Measurements from ENCODE around the gene MYCBPAP. TPM values are rescaled to one million over a fixed set of nuclear protein-coding genes. Genes with fewer than 3 reads are reported as not detected.

Gene MYCBPAP
- total and polyA plus RNA-seq, 2 donors (not counting 3 experiments of a cell fraction or from before 2014, with no cell fraction given): 0.40 to 0.66 TPM

- Histone ChIP-seq H3K9me1 (replicated peaks; ENCODE audit: control insufficient read depth, extremely low read depth, insufficient read depth, low read length) (no peaks in the 10 kb centered on the region), H3K79me2 (ENCODE audit: control insufficient read depth, insufficient read depth, low read length) (no peaks in the 10 kb centered on the region), H3K27me3 (ENCODE audit: control insufficient read depth in 2 of 2, insufficient read depth in 2 of 2, low read length in 2 of 2) (no peaks in the 10 kb centered on the region), H3K9ac (replicated peaks; ENCODE audit: extremely low read depth, insufficient read depth, low read length) (no peak overlapping the region), H3K36me3 (ENCODE audit: control insufficient read depth in 2 of 2, extremely low read depth in 1 of 2, insufficient read depth in 2 of 2, low read length in 2 of 2) (no peaks in the 10 kb centered on the region), H3K27ac (ENCODE audit: insufficient read depth, low read depth, low read length) (no peak overlapping the region), H4K20me1 (replicated peaks; ENCODE audit: control insufficient read depth, extremely low read depth, insufficient read depth, low read length) (no peaks in the 10 kb centered on the region), H3K9me3 (replicated peaks; ENCODE audit: control insufficient read depth, insufficient read depth, low read length) (no peaks in the 10 kb centered on the region), H3K4me2 (ENCODE audit: insufficient read depth, low read length) (no peak overlapping the region), H2AFZ (ENCODE audit: low read depth, low read length) (no peak overlapping the region), H3K4me1 (ENCODE audit: control insufficient read depth, extremely low read depth, insufficient read depth, low read length) (peaks cover 10% of the 10 kb centered on the region), H3K4me3 (replicated peaks in 1 of 3; ENCODE audit: insufficient read depth in 1 of 3, low read depth in 1 of 3, low read length in 3 of 3) (no peak overlapping the region)
- TF ChIP-seq FOS (IDR thresholded peaks at IDR 0.05; ENCODE audit: borderline replicate concordance, insufficient read depth, low read length): no peak
- TF ChIP-seq POLR2AphosphoS5 (IDR thresholded peaks at IDR 0.05; ENCODE audit: insufficient read depth, low read depth, low read length): no peak
- TF ChIP-seq EZH2 (IDR thresholded peaks at IDR 0.05; ENCODE audit: borderline replicate concordance, low read depth, low read length, severe bottlenecking): no peak
- TF ChIP-seq, protein P1, sequence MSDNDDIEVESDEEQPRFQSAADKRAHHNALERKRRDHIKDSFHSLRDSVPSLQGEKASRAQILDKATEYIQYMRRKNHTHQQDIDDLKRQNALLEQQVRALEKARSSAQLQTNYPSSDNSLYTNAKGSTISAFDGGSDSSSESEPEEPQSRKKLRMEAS (IDR thresholded peaks at IDR 0.05; ENCODE audit: insufficient read depth, insufficient read length): no peak
- TF ChIP-seq CTCF (IDR thresholded peaks at IDR 0.05; ENCODE audit: extremely low read depth in 1 of 2, insufficient read depth in 1 of 2, low read depth in 1 of 2, low read length in 2 of 2): no peak
- no peak for TF ChIP-seq POLR2A (IDR thresholded peaks at IDR 0.05; ENCODE audit: low read depth, low read length)
- ChIA-PET POLR2A (no interaction called here), CTCF (interaction anchor here (1.6 to 2.6 kb wide), 4 partner anchors 10 to 85 kb away, joined by 4 to 12 read pairs (median 10); no protein-coding TSS in a partner anchor)
- DNase-seq (ENCODE audit: low read depth, low spot score): no peak
- dilution Hi-C loops (cut with MboI; ENCODE audit: extremely low pct_ligation_motif_present, low sequenced_read_pairs) (no loop called here), intact Hi-C loops (cut with micrococcal nuclease) (loop anchor here (10.0 kb wide), 1 partner anchor 614 kb away; the partner anchor contains the start of gene NME1)
- no TSS peak for BruUV-seq (replicated peaks)
- no peak for FAIRE-seq
Measured at GRCh38 chr17:50540560-50541401, 32.5 kb downstream of the MYCBPAP start.

Measured in endothelial cell of umbilical vein (primary cell).